ENCODE data around the gene ATP8A2. TPM values are rescaled to one million over a fixed set of nuclear protein-coding genes. Genes with fewer than 3 reads are reported as not detected.

ATP8A2 gene
- total RNA-seq, 1 donor from 2014 or later = 2.1 TPM

- H3K36me3 ChIP-seq (ENCODE audit: control insufficient read depth in 3 of 3, insufficient read depth in 3 of 3, low read length in 3 of 3) = no peaks in the 10 kb centered on the region
- H3K9ac ChIP-seq (ENCODE audit: low read depth in 1 of 3, low read length in 3 of 3) = no peak overlapping the region
- no peaks in the 10 kb centered on the region for H3K9me3 ChIP-seq (ENCODE audit: control insufficient read depth in 3 of 3, low read length in 3 of 3)
- H3K4me3 ChIP-seq (ENCODE audit: low read length in 3 of 3) = no peak overlapping the region
- H3K27ac ChIP-seq (ENCODE audit: low read depth, low read length) = no peak overlapping the region
- H3K27me3 ChIP-seq (ENCODE audit: control insufficient read depth in 3 of 3, insufficient read depth in 3 of 3, low read length in 3 of 3) = peaks cover 0 to 3% (median 2%) of the 10 kb centered on the region in 3 donors
- no peaks in the 10 kb centered on the region for H3K4me1 ChIP-seq (ENCODE audit: control insufficient read depth in 3 of 3, insufficient read depth in 3 of 3, low read length in 3 of 3)
Measured at GRCh38 chr13:25930653-25931052, 558.9 kb downstream of the ATP8A2 start.

GRCh38 chr13:25932365-25932764, 560.6 kb downstream of the ATP8A2 start:
- H3K27ac ChIP-seq (ENCODE audit: low read depth, low read length) = no peak overlapping the region
- H3K9ac ChIP-seq (ENCODE audit: low read depth in 1 of 3, low read length in 3 of 3) = no peak overlapping the region
- no peaks in the 10 kb centered on the region for H3K4me1 ChIP-seq (ENCODE audit: control insufficient read depth in 3 of 3, insufficient read depth in 3 of 3, low read length in 3 of 3)
- no peak overlapping the region for H3K4me3 ChIP-seq (ENCODE audit: low read length in 3 of 3)
- no peaks in the 10 kb centered on the region for H3K9me3 ChIP-seq (ENCODE audit: control insufficient read depth in 3 of 3, low read length in 3 of 3)
- peaks cover 0 to 3% (median 2%) of the 10 kb centered on the region in 3 donors for H3K27me3 ChIP-seq (ENCODE audit: control insufficient read depth in 3 of 3, insufficient read depth in 3 of 3, low read length in 3 of 3)
- H3K36me3 ChIP-seq (ENCODE audit: control insufficient read depth in 3 of 3, insufficient read depth in 3 of 3, low read length in 3 of 3) = no peaks in the 10 kb centered on the region

DNA sequence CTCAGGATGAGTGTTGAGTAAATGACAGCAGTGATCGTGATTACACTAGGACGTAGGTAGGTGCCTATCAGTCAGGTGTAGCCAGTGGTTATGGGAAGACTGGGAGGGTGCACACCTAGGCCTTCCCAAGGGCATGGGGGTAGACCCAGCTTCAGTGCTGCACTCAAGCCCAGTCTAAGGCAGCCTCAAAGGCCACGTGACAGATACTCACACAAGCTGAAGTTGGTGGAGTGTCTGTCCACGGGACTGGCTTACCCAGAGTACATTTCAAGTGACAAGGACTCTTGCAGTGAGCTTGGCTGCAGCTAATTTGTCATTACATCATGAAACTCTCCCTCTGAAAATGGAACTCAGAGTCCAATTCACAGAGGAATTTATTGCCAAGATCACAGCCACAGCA, 561.7 kb downstream of the ATP8A2 start:
- Histone ChIP-seq H3K27me3 (ENCODE audit: control insufficient read depth in 3 of 3, insufficient read depth in 3 of 3, low read length in 3 of 3) (peaks cover 0 to 3% (median 2%) of the 10 kb centered on the region in 3 donors), H3K27ac (ENCODE audit: low read depth, low read length) (no peak overlapping the region), H3K9ac (ENCODE audit: low read depth in 1 of 3, low read length in 3 of 3) (no peak overlapping the region), H3K4me1 (ENCODE audit: control insufficient read depth in 3 of 3, insufficient read depth in 3 of 3, low read length in 3 of 3) (no peaks in the 10 kb centered on the region), H3K4me3 (ENCODE audit: low read length in 3 of 3) (no peak overlapping the region), H3K9me3 (ENCODE audit: control insufficient read depth in 3 of 3, low read length in 3 of 3) (no peaks in the 10 kb centered on the region), H3K36me3 (ENCODE audit: control insufficient read depth in 3 of 3, insufficient read depth in 3 of 3, low read length in 3 of 3) (no peaks in the 10 kb centered on the region)

DNA sequence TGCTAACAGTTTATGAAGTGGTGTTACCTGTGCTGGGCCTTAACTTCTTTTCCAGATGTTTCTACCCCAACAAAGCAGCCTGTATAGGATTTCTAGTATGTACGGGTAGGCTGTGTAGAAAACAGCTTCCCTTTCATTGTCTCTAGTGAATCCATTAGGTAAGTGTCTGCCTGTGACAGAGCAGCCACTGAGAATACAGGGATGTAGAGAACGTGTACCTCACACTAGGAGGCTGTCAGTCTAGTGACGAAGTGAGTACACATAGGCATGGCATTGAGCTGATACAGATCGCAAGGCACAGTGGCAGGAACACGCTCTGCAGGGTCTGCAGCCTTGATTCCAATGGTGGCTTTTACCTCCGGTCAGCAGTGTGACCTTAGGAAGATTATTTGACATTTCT, 562.4 kb downstream of the ATP8A2 start:
- H3K27me3 ChIP-seq (ENCODE audit: control insufficient read depth in 3 of 3, insufficient read depth in 3 of 3, low read length in 3 of 3) = peaks cover 0 to 3% (median 2%) of the 10 kb centered on the region in 3 donors
- H3K27ac ChIP-seq (ENCODE audit: low read depth, low read length) = no peak overlapping the region
- no peak overlapping the region for H3K9ac ChIP-seq (ENCODE audit: low read depth in 1 of 3, low read length in 3 of 3)
- H3K4me1 ChIP-seq (ENCODE audit: control insufficient read depth in 3 of 3, insufficient read depth in 3 of 3, low read length in 3 of 3) = no peaks in the 10 kb centered on the region
- H3K9me3 ChIP-seq (ENCODE audit: control insufficient read depth in 3 of 3, low read length in 3 of 3) = no peaks in the 10 kb centered on the region
- H3K4me3 ChIP-seq (ENCODE audit: low read length in 3 of 3) = no peak overlapping the region
- H3K36me3 ChIP-seq (ENCODE audit: control insufficient read depth in 3 of 3, insufficient read depth in 3 of 3, low read length in 3 of 3) = no peaks in the 10 kb centered on the region

- peaks cover 0 to 5% (median 0%) of the 10 kb centered on the region in 3 donors for H3K27me3 ChIP-seq (ENCODE audit: control insufficient read depth in 3 of 3, insufficient read depth in 3 of 3, low read length in 3 of 3)
- no peaks in the 10 kb centered on the region for H3K9me3 ChIP-seq (ENCODE audit: control insufficient read depth in 3 of 3, low read length in 3 of 3)
- H3K27ac ChIP-seq (ENCODE audit: low read depth, low read length) = no peak overlapping the region
- no peaks in the 10 kb centered on the region for H3K36me3 ChIP-seq (ENCODE audit: control insufficient read depth in 3 of 3, insufficient read depth in 3 of 3, low read length in 3 of 3)
- H3K4me1 ChIP-seq (ENCODE audit: control insufficient read depth in 3 of 3, insufficient read depth in 3 of 3, low read length in 3 of 3) = no peaks in the 10 kb centered on the region
- no peak overlapping the region for H3K9ac ChIP-seq (ENCODE audit: low read depth in 1 of 3, low read length in 3 of 3)
- no peak overlapping the region for H3K4me3 ChIP-seq (ENCODE audit: low read length in 3 of 3)
Measured at GRCh38 chr13:25939961-25940687, 568.4 kb downstream of the ATP8A2 start.

DNA sequence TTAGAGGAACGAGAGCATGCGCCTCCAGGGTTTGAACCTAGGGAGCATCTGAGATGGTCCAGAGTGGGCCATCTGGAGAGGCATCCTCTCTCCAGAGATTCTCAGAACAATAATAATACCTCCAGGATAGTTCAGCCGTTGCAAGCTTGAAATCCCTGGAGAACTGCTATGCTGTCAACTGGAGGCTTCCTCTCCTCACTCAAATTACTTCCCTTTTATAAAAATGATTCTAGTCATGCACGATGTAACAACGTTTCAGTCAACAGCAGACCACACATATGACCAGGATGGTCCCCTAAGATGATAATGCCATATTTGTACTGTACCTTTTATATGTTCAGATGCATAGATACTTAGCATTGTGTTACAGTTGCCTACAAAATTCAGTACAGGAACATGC, 571.3 kb downstream of the ATP8A2 start:
- H3K27me3 ChIP-seq (ENCODE audit: control insufficient read depth in 3 of 3, insufficient read depth in 3 of 3, low read length in 3 of 3) = peaks cover 0 to 5% (median 0%) of the 10 kb centered on the region in 3 donors
- H3K9ac ChIP-seq (ENCODE audit: low read depth in 1 of 3, low read length in 3 of 3) = no peak overlapping the region
- no peaks in the 10 kb centered on the region for H3K9me3 ChIP-seq (ENCODE audit: control insufficient read depth in 3 of 3, low read length in 3 of 3)
- H3K4me3 ChIP-seq (ENCODE audit: low read length in 3 of 3) = no peak overlapping the region
- no peak overlapping the region for H3K27ac ChIP-seq (ENCODE audit: low read depth, low read length)
- H3K36me3 ChIP-seq (ENCODE audit: control insufficient read depth in 3 of 3, insufficient read depth in 3 of 3, low read length in 3 of 3) = no peaks in the 10 kb centered on the region
- H3K4me1 ChIP-seq (ENCODE audit: control insufficient read depth in 3 of 3, insufficient read depth in 3 of 3, low read length in 3 of 3) = no peaks in the 10 kb centered on the region

DNA sequence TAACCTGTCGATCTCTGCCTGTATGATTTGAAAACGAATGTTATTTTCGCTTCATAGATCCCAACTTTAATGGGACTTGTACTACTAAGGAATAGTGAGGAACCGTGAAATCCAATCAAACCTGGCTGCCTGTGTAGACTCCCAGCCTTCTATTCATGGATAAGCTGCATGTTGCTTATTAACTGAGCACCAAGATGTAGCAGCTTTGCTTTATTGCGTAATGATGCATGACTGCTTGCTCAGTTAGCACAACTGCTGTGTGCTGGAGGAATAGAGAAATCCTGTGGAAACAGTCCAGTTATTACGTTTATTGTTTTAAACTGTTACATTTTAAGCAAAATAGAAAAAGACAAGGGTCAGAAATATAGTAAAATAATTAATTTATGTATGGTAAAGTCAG, 571.9 kb downstream of the ATP8A2 start:
- Histone ChIP-seq H3K9me3 (ENCODE audit: control insufficient read depth in 3 of 3, low read length in 3 of 3) (no peaks in the 10 kb centered on the region), H3K36me3 (ENCODE audit: control insufficient read depth in 3 of 3, insufficient read depth in 3 of 3, low read length in 3 of 3) (no peaks in the 10 kb centered on the region), H3K4me1 (ENCODE audit: control insufficient read depth in 3 of 3, insufficient read depth in 3 of 3, low read length in 3 of 3) (no peaks in the 10 kb centered on the region), H3K27me3 (ENCODE audit: control insufficient read depth in 3 of 3, insufficient read depth in 3 of 3, low read length in 3 of 3) (peaks cover 0 to 5% (median 0%) of the 10 kb centered on the region in 3 donors), H3K27ac (ENCODE audit: low read depth, low read length) (no peak overlapping the region), H3K9ac (ENCODE audit: low read depth in 1 of 3, low read length in 3 of 3) (no peak overlapping the region), H3K4me3 (ENCODE audit: low read length in 3 of 3) (no peak overlapping the region)

- Histone ChIP-seq H3K9ac (ENCODE audit: low read depth in 1 of 3, low read length in 3 of 3) (no peak overlapping the region), H3K9me3 (ENCODE audit: control insufficient read depth in 3 of 3, low read length in 3 of 3) (no peaks in the 10 kb centered on the region), H3K27ac (ENCODE audit: low read depth, low read length) (no peak overlapping the region), H3K4me1 (ENCODE audit: control insufficient read depth in 3 of 3, insufficient read depth in 3 of 3, low read length in 3 of 3) (no peaks in the 10 kb centered on the region), H3K4me3 (ENCODE audit: low read length in 3 of 3) (no peak overlapping the region), H3K36me3 (ENCODE audit: control insufficient read depth in 3 of 3, insufficient read depth in 3 of 3, low read length in 3 of 3) (no peaks in the 10 kb centered on the region), H3K27me3 (ENCODE audit: control insufficient read depth in 3 of 3, insufficient read depth in 3 of 3, low read length in 3 of 3) (no peaks in the 10 kb centered on the region)
Measured at GRCh38 chr13:25945596-25945995, 573.8 kb downstream of the ATP8A2 start.

- H3K4me1 ChIP-seq (ENCODE audit: control insufficient read depth in 3 of 3, insufficient read depth in 3 of 3, low read length in 3 of 3) = no peaks in the 10 kb centered on the region
- no peak overlapping the region for H3K9ac ChIP-seq (ENCODE audit: low read depth in 1 of 3, low read length in 3 of 3)
- H3K9me3 ChIP-seq (ENCODE audit: control insufficient read depth in 3 of 3, low read length in 3 of 3) = peaks cover 0 to 4% (median 0%) of the 10 kb centered on the region in 3 donors
- H3K36me3 ChIP-seq (ENCODE audit: control insufficient read depth in 3 of 3, insufficient read depth in 3 of 3, low read length in 3 of 3) = no peaks in the 10 kb centered on the region
- no peak overlapping the region for H3K27ac ChIP-seq (ENCODE audit: low read depth, low read length)
- H3K4me3 ChIP-seq (ENCODE audit: low read length in 3 of 3) = no peak overlapping the region
- H3K27me3 ChIP-seq (ENCODE audit: control insufficient read depth in 3 of 3, insufficient read depth in 3 of 3, low read length in 3 of 3) = no peaks in the 10 kb centered on the region
Measured at GRCh38 chr13:25946321-25946720, 574.5 kb downstream of the ATP8A2 start.

GRCh38 chr13:25948910-25949309, 577.1 kb downstream of the ATP8A2 start:
- Histone ChIP-seq H3K9me3 (ENCODE audit: control insufficient read depth in 3 of 3, low read length in 3 of 3) (peaks cover 0 to 4% (median 0%) of the 10 kb centered on the region in 3 donors), H3K4me1 (ENCODE audit: control insufficient read depth in 3 of 3, insufficient read depth in 3 of 3, low read length in 3 of 3) (no peaks in the 10 kb centered on the region), H3K4me3 (ENCODE audit: low read length in 3 of 3) (no peak overlapping the region), H3K27me3 (ENCODE audit: control insufficient read depth in 3 of 3, insufficient read depth in 3 of 3, low read length in 3 of 3) (peaks cover 0 to 4% (median 4%) of the 10 kb centered on the region in 3 donors), H3K36me3 (ENCODE audit: control insufficient read depth in 3 of 3, insufficient read depth in 3 of 3, low read length in 3 of 3) (no peaks in the 10 kb centered on the region), H3K9ac (ENCODE audit: low read depth in 1 of 3, low read length in 3 of 3) (no peak overlapping the region), H3K27ac (ENCODE audit: low read depth, low read length) (no peak overlapping the region)
